H9 (cell line): Measurements from ENCODE around the gene YJU2. TPM values are rescaled to one million over a fixed set of nuclear protein-coding genes. Genes with fewer than 3 reads are reported as not detected.

ENCODE experiments used
- DNase-seq: peaks from one replicate; pipeline ENCODE4 v3.0.0-alpha.2; 2017
- H2AFZ ChIP-seq: one replicate; pipeline ENCODE4 v1.6.1; 2013; ENCODE audit warnings: mild to moderate bottlenecking, low read length, control low read depth, moderate library complexity
- H2AK5ac ChIP-seq: 2 replicates; pipeline ENCODE4 v1.6.1; 2013; ENCODE audit warnings: low read length, control low read depth, mixed read lengths; ENCODE audit not compliant: insufficient read length
- H2BK120ac ChIP-seq: one replicate; pipeline ENCODE4 v1.6.1; 2013; ENCODE audit warnings: low read depth, mild to moderate bottlenecking, low read length, control low read depth, inconsistent platforms; ENCODE audit not compliant: poor library complexity, severe bottlenecking
- H2BK12ac ChIP-seq: 2 replicates; pipeline ENCODE4 v1.6.1; 2013; ENCODE audit warnings: low read length, control low read depth, mixed read lengths, low read depth; ENCODE audit not compliant: insufficient read length
- H2BK15ac ChIP-seq: 2 replicates; pipeline ENCODE4 v1.6.1; 2013; ENCODE audit warnings: low read depth, low read length, control low read depth
- H2BK20ac ChIP-seq: one replicate; pipeline ENCODE4 v1.6.1; 2013; ENCODE audit warnings: low read depth, mild to moderate bottlenecking, low read length, control low read depth, inconsistent platforms; ENCODE audit not compliant: poor library complexity, severe bottlenecking
- H2BK5ac ChIP-seq: 2 replicates; pipeline ENCODE4 v1.6.1; 2013; ENCODE audit warnings: low read length, control low read depth, mixed read lengths; ENCODE audit not compliant: insufficient read length
- H3K14ac ChIP-seq: 2 replicates; pipeline ENCODE4 v1.6.1; 2013; ENCODE audit warnings: low read length, control low read depth; ENCODE audit not compliant: insufficient read depth
- H3K18ac ChIP-seq: 2 replicates; pipeline ENCODE4 v1.6.1; 2013; ENCODE audit warnings: low read depth, mild to moderate bottlenecking, mixed read lengths, low read length, control low read depth; ENCODE audit not compliant: insufficient read length
- H3K23ac ChIP-seq: 2 replicates; pipeline ENCODE4 v1.6.1; 2013; ENCODE audit warnings: low read length, control low read depth, mixed read lengths, low read depth; ENCODE audit not compliant: insufficient read length
- H3K23me2 ChIP-seq: 2 replicates; pipeline ENCODE4 v1.6.1; 2013; ENCODE audit warnings: low read depth, mild to moderate bottlenecking, mixed read lengths, low read length, control low read depth; ENCODE audit not compliant: insufficient read length, poor library complexity, severe bottlenecking
- H3K27ac ChIP-seq: 2 replicates; pipeline ENCODE4 v1.5.1; 2013; ENCODE audit warnings: low read length, control low read depth, mixed read lengths, low read depth; ENCODE audit not compliant: insufficient read length
- H3K27me3 ChIP-seq: 2 replicates; pipeline ENCODE4 v1.6.1; 2013; ENCODE audit warnings: low read length, control low read depth, inconsistent platforms; ENCODE audit not compliant: insufficient read depth
- H3K4ac ChIP-seq: 2 replicates; pipeline ENCODE4 v1.6.1; 2013; ENCODE audit warnings: low read depth, mild to moderate bottlenecking, control low read depth, inconsistent platforms, low read length, moderate library complexity
- H3K4me1 ChIP-seq: 2 replicates; pipeline ENCODE4 v1.6.1; 2013; ENCODE audit warnings: low read length, control low read depth, inconsistent platforms; ENCODE audit not compliant: insufficient read depth
- H3K4me2 ChIP-seq: 2 replicates; pipeline ENCODE4 v1.6.1; 2013; ENCODE audit warnings: low read length, control low read depth, mixed read lengths; ENCODE audit not compliant: insufficient read length, insufficient read depth
- H3K56ac ChIP-seq: 2 replicates; pipeline ENCODE4 v1.6.1; 2013; ENCODE audit warnings: low read depth, mild to moderate bottlenecking, mixed read lengths, low read length, control low read depth; ENCODE audit not compliant: insufficient read length
- H3K79me1 ChIP-seq: 2 replicates; pipeline ENCODE4 v1.6.1; 2013; ENCODE audit warnings: low read depth, mild to moderate bottlenecking, moderate library complexity, low read length, control low read depth, inconsistent platforms; ENCODE audit not compliant: insufficient read depth, poor library complexity, severe bottlenecking
- H3K79me2 ChIP-seq: 2 replicates; pipeline ENCODE4 v1.6.1; 2013; ENCODE audit warnings: low read length, control low read depth, inconsistent platforms; ENCODE audit not compliant: insufficient read depth
- H3K9ac ChIP-seq: 2 replicates; pipeline ENCODE4 v1.6.1; 2013; ENCODE audit warnings: low read length, control low read depth, mixed read lengths; ENCODE audit not compliant: insufficient read length; ENCODE audit errors: extremely low read depth
- H3K9me3 ChIP-seq: one replicate; pipeline ENCODE4 v1.6.1; 2013; ENCODE audit warnings: low read depth, low read length, inconsistent platforms; ENCODE audit not compliant: control insufficient read depth
- H3T11ph ChIP-seq: one replicate; pipeline ENCODE4 v1.6.1; 2013; ENCODE audit warnings: mild to moderate bottlenecking, low read length, control low read depth, inconsistent platforms
- H4K20me1 ChIP-seq: one replicate; pipeline ENCODE4 v1.6.1; 2013; ENCODE audit not compliant: control insufficient read depth, insufficient read length, insufficient read depth
- H4K5ac ChIP-seq: 2 replicates; pipeline ENCODE4 v1.6.1; 2013; ENCODE audit warnings: low read depth, mild to moderate bottlenecking, mixed read lengths, low read length, control low read depth; ENCODE audit not compliant: insufficient read length
- H4K8ac ChIP-seq: replicated peaks from 2 replicates; pipeline ENCODE4 v1.6.1; 2013; ENCODE audit warnings: low read length, control low read depth, mixed read lengths, low read depth; ENCODE audit not compliant: insufficient read length
- H4K91ac ChIP-seq: 2 replicates; pipeline ENCODE4 v1.6.1; 2013; ENCODE audit warnings: low read depth, mild to moderate bottlenecking, moderate library complexity, mixed read lengths, low read length, control low read depth; ENCODE audit not compliant: insufficient read length
- H3K27ac Mint-ChIP-seq, 3 experiments: 2 replicates in 2 of 3; 3 replicates in 1 of 3; pipeline ENCODE4 v1.8.0; 2020 to 2021; ENCODE audit warnings: mixed read lengths in 3 of 3, mild to moderate bottlenecking in 1 of 3, moderate library complexity in 1 of 3
- H3K27me3 Mint-ChIP-seq: 2 replicates; pipeline ENCODE4 v1.8.0; 2021; ENCODE audit warnings: low read depth, mild to moderate bottlenecking, moderate library complexity, mixed read lengths
- H3K36me3 Mint-ChIP-seq, 3 experiments: 2 replicates in 2 of 3; 3 replicates in 1 of 3; pipeline ENCODE4 v1.8.0; 2020 to 2021; ENCODE audit warnings: low read depth in 3 of 3, mixed read lengths in 3 of 3; ENCODE audit not compliant: insufficient read depth in 1 of 3
- H3K4me1 Mint-ChIP-seq, 2 experiments: 2 replicates each; pipeline ENCODE4 v1.8.0; 2020; ENCODE audit warnings: mixed read lengths in 2 of 2
- H3K4me3 Mint-ChIP-seq, 2 experiments: 2 replicates in 1 of 2; 3 replicates in 1 of 2; pipeline ENCODE4 v1.8.0; 2020 to 2021; ENCODE audit warnings: mild to moderate bottlenecking in 2 of 2, mixed read lengths in 2 of 2, moderate library complexity in 1 of 2
- H3K9me3 Mint-ChIP-seq, 2 experiments: 2 replicates in 1 of 2; 3 replicates in 1 of 2; pipeline ENCODE4 v1.8.0; 2020; ENCODE audit warnings: mild to moderate bottlenecking in 2 of 2, mixed read lengths in 2 of 2, moderate library complexity in 1 of 2
- WGBS: extraction: QIAGEN DNeasy Blood & Tissue Kit; methylation state at CpG from one replicate; pipeline ENCODE4 v1.1.7; 2013; ENCODE audit warnings: missing lambda C conversion rate, low lambda C conversion rate, mixed read lengths; ENCODE audit not compliant: insufficient read length; ENCODE audit errors: extremely low coverage; 5-methylcytosine and 5-hydroxymethylcytosine counted together
- total RNA-seq: library from RNA; stranded (reverse); gene quantifications from 2 replicates; pipeline ENCODE4 v1.2.1, GENCODE V29; 2021
- TF ChIP-seq, protein P1 (sequence below): fragments of 200-600 bp; sonication (generic); conservative IDR thresholded peaks from 3 replicates; pipeline ENCODE4 v1.8.0; 2021; ENCODE audit warnings: antibody characterized with exemption, mild to moderate bottlenecking

Gene YJU2
- total RNA-seq, 1 experiment from 2014 or later = 31.0 TPM

DNA sequence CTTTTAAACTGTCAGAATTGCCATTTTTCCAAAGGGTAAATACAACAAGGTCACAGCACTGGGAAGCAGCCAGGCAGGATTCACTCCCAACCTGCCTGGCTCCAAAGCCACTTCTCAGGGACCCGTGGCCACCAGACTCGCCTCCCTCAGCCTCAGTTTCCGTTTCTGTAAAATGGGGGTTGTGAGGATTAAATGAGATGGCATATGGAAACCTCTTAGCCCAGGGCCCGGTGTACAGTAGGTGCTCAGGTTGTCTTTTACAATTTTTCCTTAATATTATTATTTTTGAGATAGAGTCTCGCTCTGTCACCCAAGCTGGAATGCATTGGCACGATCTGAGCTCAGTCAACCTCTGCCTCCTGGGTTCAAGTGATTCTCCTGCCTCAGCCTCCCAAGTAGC is 10.1 kb downstream of the YJU2 start:
- Histone ChIP-seq H4K5ac (no peak overlapping the region), H3K79me2 (no peaks in the 10 kb centered on the region), H3K27me3 (no peaks in the 10 kb centered on the region), H2AK5ac (no peak overlapping the region), H3K14ac (no peak overlapping the region), H3K23me2 (no peaks in the 10 kb centered on the region), H3K56ac (no peak overlapping the region), H2BK5ac (no peak overlapping the region), H2AFZ (no peak overlapping the region), H3K18ac (no peak overlapping the region), H3K4ac (no peak overlapping the region), H3K79me1 (no peaks in the 10 kb centered on the region), H3K9me3 (peaks cover 8% of the 10 kb centered on the region), H3K23ac (no peak overlapping the region), H3K4me2 (no peak overlapping the region), H3K9ac (no peak overlapping the region), H3K4me1 (no peaks in the 10 kb centered on the region), H2BK120ac (no peak overlapping the region), H2BK12ac (no peak overlapping the region), H2BK15ac (no peak overlapping the region), H3T11ph (no peak overlapping the region), H2BK20ac (no peak overlapping the region), H4K8ac (no peak overlapping the region), H4K20me1 (no peaks in the 10 kb centered on the region), H4K91ac (no peak overlapping the region), H3K27ac (no peak overlapping the region)
- Mint-ChIP-seq H3K4me1 (no peaks in the 10 kb centered on the region), H3K9me3 (peaks cover 21 to 31% of the 10 kb centered on the region in 2 experiments), H3K4me3 (no peak overlapping the region), H3K27me3 (no peaks in the 10 kb centered on the region), H3K36me3 (peaks cover 51 to 79% (median 71%) of the 10 kb centered on the region in 3 experiments), H3K27ac (no peak overlapping the region)
- TF ChIP-seq, protein P1, sequence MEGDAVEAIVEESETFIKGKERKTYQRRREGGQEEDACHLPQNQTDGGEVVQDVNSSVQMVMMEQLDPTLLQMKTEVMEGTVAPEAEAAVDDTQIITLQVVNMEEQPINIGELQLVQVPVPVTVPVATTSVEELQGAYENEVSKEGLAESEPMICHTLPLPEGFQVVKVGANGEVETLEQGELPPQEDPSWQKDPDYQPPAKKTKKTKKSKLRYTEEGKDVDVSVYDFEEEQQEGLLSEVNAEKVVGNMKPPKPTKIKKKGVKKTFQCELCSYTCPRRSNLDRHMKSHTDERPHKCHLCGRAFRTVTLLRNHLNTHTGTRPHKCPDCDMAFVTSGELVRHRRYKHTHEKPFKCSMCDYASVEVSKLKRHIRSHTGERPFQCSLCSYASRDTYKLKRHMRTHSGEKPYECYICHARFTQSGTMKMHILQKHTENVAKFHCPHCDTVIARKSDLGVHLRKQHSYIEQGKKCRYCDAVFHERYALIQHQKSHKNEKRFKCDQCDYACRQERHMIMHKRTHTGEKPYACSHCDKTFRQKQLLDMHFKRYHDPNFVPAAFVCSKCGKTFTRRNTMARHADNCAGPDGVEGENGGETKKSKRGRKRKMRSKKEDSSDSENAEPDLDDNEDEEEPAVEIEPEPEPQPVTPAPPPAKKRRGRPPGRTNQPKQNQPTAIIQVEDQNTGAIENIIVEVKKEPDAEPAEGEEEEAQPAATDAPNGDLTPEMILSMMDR = no peak
- no peak for DNase-seq
- WGBS = no CpG with 5 or more reads among the region's 6 CpGs
